CD4-positive, CD25-positive, alpha-beta regulatory T cell (primary cell): ENCODE measurements around the gene COL4A1. TPM values are rescaled to one million over a fixed set of nuclear protein-coding genes. Genes with fewer than 3 reads are reported as not detected.

Experiments used
- ATAC-seq, 2 donors: fragments of 150-1000 bp; cut with Tn5 transposase; one replicate each; pipeline ENCODE4 v1.10.0; 2021; ENCODE audit warnings: low read depth in 2 of 2, moderate number of reproducible peaks in 2 of 2, moderate library complexity in 1 of 2
- DNase-seq, 3 donors: peaks; one replicate each; pipeline versions ENCODE4 v3.0.0 to v3.0.0-alpha.2; 2012 to 2022; ENCODE audit warnings: mixed read lengths in 1 of 3
- H3K27ac ChIP-seq: one replicate; pipeline ENCODE4 v1.7.0; 2013; ENCODE audit warnings: mild to moderate bottlenecking, low read length; ENCODE audit not compliant: insufficient read depth, poor library complexity, severe bottlenecking
- H3K27me3 ChIP-seq: one replicate; pipeline ENCODE4 v1.7.0; 2013; ENCODE audit warnings: low read length; ENCODE audit not compliant: control insufficient read depth, insufficient read depth
- H3K36me3 ChIP-seq: one replicate; pipeline ENCODE4 v1.7.0; 2013; ENCODE audit warnings: mild to moderate bottlenecking, low read length, moderate library complexity; ENCODE audit not compliant: control insufficient read depth, insufficient read depth
- H3K4me1 ChIP-seq: 2 replicates; pipeline ENCODE4 v1.7.0; 2013; ENCODE audit warnings: mild to moderate bottlenecking, low read length; ENCODE audit not compliant: insufficient read depth, control insufficient read depth, poor library complexity, severe bottlenecking
- H3K4me3 ChIP-seq: one replicate; pipeline ENCODE4 v1.7.0; 2013; ENCODE audit warnings: low read depth, mild to moderate bottlenecking, low read length, moderate library complexity
- H3K9me3 ChIP-seq, 2 experiments: 1 replicate in 1 of 2; 2 replicates in 1 of 2; pipeline ENCODE4 v1.7.0; 2013; ENCODE audit warnings: low read length in 2 of 2, mild to moderate bottlenecking in 1 of 2, moderate library complexity in 1 of 2; ENCODE audit not compliant: control insufficient read depth in 2 of 2
- H3K27ac Mint-ChIP-seq, 3 donors: one replicate each; pipeline ENCODE4 v1.8.0; 2020 to 2022; ENCODE audit warnings: mild to moderate bottlenecking in 3 of 3, mixed read lengths in 3 of 3, moderate library complexity in 2 of 3
- H3K27me3 Mint-ChIP-seq: one replicate; pipeline ENCODE4 v1.8.0; 2022; ENCODE audit warnings: mild to moderate bottlenecking, mixed read lengths
- H3K36me3 Mint-ChIP-seq: one replicate; pipeline ENCODE4 v1.8.0; 2020; ENCODE audit warnings: mixed read lengths
- H3K4me1 Mint-ChIP-seq, 4 donors: one replicate each; pipeline ENCODE4 v1.8.0; 2020 to 2022; ENCODE audit warnings: mixed read lengths in 4 of 4, mild to moderate bottlenecking in 1 of 4
- H3K4me3 Mint-ChIP-seq, 4 donors: one replicate each; pipeline ENCODE4 v1.8.0; 2020 to 2022; ENCODE audit warnings: mild to moderate bottlenecking in 4 of 4, mixed read lengths in 4 of 4, moderate library complexity in 3 of 4
- H3K9me3 Mint-ChIP-seq, 7 donors: one replicate each; pipeline ENCODE4 v1.8.0; 2020 to 2022; ENCODE audit warnings: mixed read lengths in 7 of 7, mild to moderate bottlenecking in 3 of 7, moderate library complexity in 2 of 7
- polyA plus RNA-seq, 4 donors: library from polyadenylated mRNA; unstranded; fragments of 300-500 nt; fragmentation: Illumina TruSeq; gene quantifications; one replicate each; pipeline ENCODE4 v1.2.3, GENCODE V29; 2021
- total RNA-seq: library from RNA; stranded (reverse); gene quantifications from one replicate; pipeline ENCODE4 v1.2.3, GENCODE V29; 2022

Gene COL4A1
- total and polyA plus RNA-seq, 5 donors from 2014 or later: not detected

- Histone ChIP-seq H3K4me3 (no peak overlapping the region), H3K4me1 (no peaks in the 10 kb centered on the region), H3K27me3 (no peaks in the 10 kb centered on the region), H3K9me3 (no peaks in the 10 kb centered on the region), H3K27ac (no peak overlapping the region), H3K36me3 (no peaks in the 10 kb centered on the region)
- H3K4me3 Mint-ChIP-seq: no peak overlapping the region
- no peak for ATAC-seq
- peaks cover 6% of the 10 kb centered on the region for H3K27me3 Mint-ChIP-seq
- H3K4me1 Mint-ChIP-seq: no peaks in the 10 kb centered on the region
- H3K36me3 Mint-ChIP-seq: no peaks in the 10 kb centered on the region
- peaks cover 0 to 3% (median 0%) of the 10 kb centered on the region in 7 donors for H3K9me3 Mint-ChIP-seq
- no peak overlapping the region for H3K27ac Mint-ChIP-seq
- DNase-seq: no peak
These were observed 95.9 kb downstream of the COL4A1 start for GRCh38 chr13:110211046-110211445.

- peaks cover 0 to 3% (median 0%) of the 10 kb centered on the region in 7 donors for H3K9me3 Mint-ChIP-seq
- no peaks in the 10 kb centered on the region for H3K4me1 Mint-ChIP-seq
- H3K36me3 ChIP-seq: no peaks in the 10 kb centered on the region
- H3K4me1 ChIP-seq: no peaks in the 10 kb centered on the region
- no peak overlapping the region for H3K4me3 ChIP-seq
- no peaks in the 10 kb centered on the region for H3K9me3 ChIP-seq
- no peak overlapping the region for H3K27ac ChIP-seq
- H3K27ac Mint-ChIP-seq: no peak overlapping the region
- no peaks in the 10 kb centered on the region for H3K36me3 Mint-ChIP-seq
- H3K27me3 Mint-ChIP-seq: peaks cover 6% of the 10 kb centered on the region
- no peak for DNase-seq
- no peak overlapping the region for H3K4me3 Mint-ChIP-seq
- H3K27me3 ChIP-seq: no peaks in the 10 kb centered on the region
- ATAC-seq: no peak
These were observed 96.4 kb downstream of the COL4A1 start for GRCh38 chr13:110210604-110210985.

- H3K4me1 ChIP-seq: no peaks in the 10 kb centered on the region
- H3K36me3 ChIP-seq: no peaks in the 10 kb centered on the region
- H3K36me3 Mint-ChIP-seq: no peaks in the 10 kb centered on the region
- H3K27ac ChIP-seq: no peak overlapping the region
- H3K27me3 Mint-ChIP-seq: peaks cover 6% of the 10 kb centered on the region
- H3K4me1 Mint-ChIP-seq: no peaks in the 10 kb centered on the region
- no peak overlapping the region for H3K4me3 Mint-ChIP-seq
- no peak overlapping the region for H3K4me3 ChIP-seq
- H3K27ac Mint-ChIP-seq: no peak overlapping the region
- H3K27me3 ChIP-seq: no peaks in the 10 kb centered on the region
- no peak for ATAC-seq
- peaks cover 0 to 3% (median 0%) of the 10 kb centered on the region in 7 donors for H3K9me3 Mint-ChIP-seq
- H3K9me3 ChIP-seq: no peaks in the 10 kb centered on the region
- no peak for DNase-seq
These were observed 96.9 kb downstream of the COL4A1 start for GRCh38 chr13:110209950-110210603.

- H3K36me3 ChIP-seq: no peaks in the 10 kb centered on the region
- H3K27me3 ChIP-seq: no peaks in the 10 kb centered on the region
- H3K9me3 Mint-ChIP-seq: peaks cover 0 to 3% (median 0%) of the 10 kb centered on the region in 7 donors
- no peaks in the 10 kb centered on the region for H3K9me3 ChIP-seq
- no peak overlapping the region for H3K27ac ChIP-seq
- H3K4me3 Mint-ChIP-seq: no peak overlapping the region
- H3K36me3 Mint-ChIP-seq: no peaks in the 10 kb centered on the region
- H3K4me1 ChIP-seq: no peaks in the 10 kb centered on the region
- no peak overlapping the region for H3K27ac Mint-ChIP-seq
- no peaks in the 10 kb centered on the region for H3K4me1 Mint-ChIP-seq
- ATAC-seq (no peak), DNase-seq (no peak)
- peaks cover 6% of the 10 kb centered on the region for H3K27me3 Mint-ChIP-seq
- no peak overlapping the region for H3K4me3 ChIP-seq
These were observed 98.8 kb downstream of the COL4A1 start for GRCh38 chr13:110208116-110208515.

GRCh38 chr13:110206996-110207395 is 100.0 kb downstream of the COL4A1 start:
- Histone ChIP-seq H3K27me3 (no peaks in the 10 kb centered on the region), H3K4me3 (no peak overlapping the region), H3K27ac (no peak overlapping the region), H3K36me3 (no peaks in the 10 kb centered on the region), H3K9me3 (no peaks in the 10 kb centered on the region), H3K4me1 (no peaks in the 10 kb centered on the region)
- H3K27me3 Mint-ChIP-seq: no peaks in the 10 kb centered on the region
- H3K4me3 Mint-ChIP-seq: no peak overlapping the region
- H3K4me1 Mint-ChIP-seq: no peaks in the 10 kb centered on the region
- H3K9me3 Mint-ChIP-seq: peaks cover 0 to 3% (median 0%) of the 10 kb centered on the region in 7 donors
- no peak overlapping the region for H3K27ac Mint-ChIP-seq
- DNase-seq (no peak), ATAC-seq (no peak)
- H3K36me3 Mint-ChIP-seq: no peaks in the 10 kb centered on the region

GRCh38 chr13:110206185-110206584 is 100.8 kb downstream of the COL4A1 start:
- peaks cover 0 to 3% (median 0%) of the 10 kb centered on the region in 7 donors for H3K9me3 Mint-ChIP-seq
- H3K4me1 ChIP-seq: no peaks in the 10 kb centered on the region
- H3K9me3 ChIP-seq: no peaks in the 10 kb centered on the region
- ATAC-seq (no peak), DNase-seq (no peak)
- no peaks in the 10 kb centered on the region for H3K4me1 Mint-ChIP-seq
- no peaks in the 10 kb centered on the region for H3K27me3 Mint-ChIP-seq
- no peak overlapping the region for H3K4me3 ChIP-seq
- H3K4me3 Mint-ChIP-seq: no peak overlapping the region
- H3K27me3 ChIP-seq: no peaks in the 10 kb centered on the region
- H3K36me3 ChIP-seq: no peaks in the 10 kb centered on the region
- no peak overlapping the region for H3K27ac Mint-ChIP-seq
- H3K36me3 Mint-ChIP-seq: no peaks in the 10 kb centered on the region
- H3K27ac ChIP-seq: no peak overlapping the region

- H3K4me3 ChIP-seq: no peak overlapping the region
- H3K27me3 ChIP-seq: no peaks in the 10 kb centered on the region
- H3K36me3 ChIP-seq: no peaks in the 10 kb centered on the region
- no peaks in the 10 kb centered on the region for H3K9me3 ChIP-seq
- Mint-ChIP-seq H3K4me1 (no peaks in the 10 kb centered on the region), H3K27ac (peak overlapping the region in 1 of 3 donors; percentile 9), H3K27me3 (peaks cover 6% of the 10 kb centered on the region), H3K4me3 (no peak overlapping the region), H3K9me3 (no peaks in the 10 kb centered on the region), H3K36me3 (no peaks in the 10 kb centered on the region)
- no peaks in the 10 kb centered on the region for H3K4me1 ChIP-seq
- ATAC-seq (no peak), DNase-seq (no peak)
- H3K27ac ChIP-seq: no peak overlapping the region
These were observed 105.8 kb downstream of the COL4A1 start for GRCh38 chr13:110201114-110201513.

- Histone ChIP-seq H3K36me3 (no peaks in the 10 kb centered on the region), H3K27me3 (no peaks in the 10 kb centered on the region), H3K4me1 (no peaks in the 10 kb centered on the region), H3K27ac (no peak overlapping the region), H3K4me3 (no peak overlapping the region), H3K9me3 (no peaks in the 10 kb centered on the region)
- H3K27ac Mint-ChIP-seq: no peak overlapping the region
- H3K9me3 Mint-ChIP-seq: no peaks in the 10 kb centered on the region
- DNase-seq (no peak), ATAC-seq (no peak)
- H3K27me3 Mint-ChIP-seq: peaks cover 7% of the 10 kb centered on the region
- no peaks in the 10 kb centered on the region for H3K4me1 Mint-ChIP-seq
- peak overlapping the region in 1 of 4 donors; percentile 41 for H3K4me3 Mint-ChIP-seq
- no peaks in the 10 kb centered on the region for H3K36me3 Mint-ChIP-seq
These were observed 106.6 kb downstream of the COL4A1 start for GRCh38 chr13:110200276-110200870.
